ENCODE data around the gene KIF26A.

Gene KIF26A

DNA sequence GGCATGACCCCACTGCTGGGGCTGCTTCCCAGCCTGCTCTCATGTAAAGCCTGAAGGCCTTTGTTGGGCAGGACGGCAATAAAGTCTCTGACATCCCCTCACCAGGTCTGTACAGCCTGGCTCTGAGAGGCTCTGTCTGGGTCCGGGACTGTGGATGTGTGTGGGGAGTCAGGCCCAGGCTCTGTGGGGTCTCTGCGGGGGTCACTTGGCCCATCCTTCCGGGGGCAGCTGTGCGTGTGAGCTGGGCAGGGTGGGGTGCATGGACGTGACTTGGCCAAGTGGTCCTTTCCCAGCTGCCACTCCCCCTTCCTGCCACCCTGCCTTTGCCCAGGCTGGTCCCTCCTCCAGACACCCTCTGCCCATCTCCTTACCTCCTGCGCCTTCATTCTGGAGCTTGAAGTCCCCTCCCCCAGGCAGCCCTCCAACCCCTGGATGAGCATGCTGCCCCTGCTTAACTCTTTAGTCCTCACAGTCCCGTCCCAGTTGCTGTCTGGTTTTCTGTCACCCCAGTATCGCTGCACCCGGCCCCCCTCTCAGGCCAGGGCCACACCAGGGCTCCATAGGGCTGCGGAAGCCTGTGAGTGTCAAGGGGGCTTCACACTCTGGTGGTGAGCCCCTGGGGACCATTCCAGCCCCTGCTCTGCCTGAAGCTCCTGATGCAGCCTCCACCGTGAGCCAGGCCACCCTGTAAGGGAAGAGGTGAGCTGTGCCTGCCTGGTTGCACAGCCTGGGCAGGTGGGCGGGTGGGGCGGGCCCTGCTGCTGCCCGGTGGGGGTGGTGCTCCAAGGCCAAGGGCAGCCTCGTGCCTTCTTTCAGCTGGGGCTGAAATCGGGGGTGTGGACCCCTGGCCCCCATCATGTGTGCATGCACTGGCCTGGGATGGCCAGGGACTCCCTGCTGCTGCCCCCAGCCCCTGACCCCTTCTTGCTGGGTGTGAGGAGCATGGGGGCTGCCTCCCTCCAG lies 25.5 kb upstream of the KIF26A start:
- no peak for DNase-seq (ENCODE audit: low read depth in 1 of 2, low spot score in 1 of 2)

DNA sequence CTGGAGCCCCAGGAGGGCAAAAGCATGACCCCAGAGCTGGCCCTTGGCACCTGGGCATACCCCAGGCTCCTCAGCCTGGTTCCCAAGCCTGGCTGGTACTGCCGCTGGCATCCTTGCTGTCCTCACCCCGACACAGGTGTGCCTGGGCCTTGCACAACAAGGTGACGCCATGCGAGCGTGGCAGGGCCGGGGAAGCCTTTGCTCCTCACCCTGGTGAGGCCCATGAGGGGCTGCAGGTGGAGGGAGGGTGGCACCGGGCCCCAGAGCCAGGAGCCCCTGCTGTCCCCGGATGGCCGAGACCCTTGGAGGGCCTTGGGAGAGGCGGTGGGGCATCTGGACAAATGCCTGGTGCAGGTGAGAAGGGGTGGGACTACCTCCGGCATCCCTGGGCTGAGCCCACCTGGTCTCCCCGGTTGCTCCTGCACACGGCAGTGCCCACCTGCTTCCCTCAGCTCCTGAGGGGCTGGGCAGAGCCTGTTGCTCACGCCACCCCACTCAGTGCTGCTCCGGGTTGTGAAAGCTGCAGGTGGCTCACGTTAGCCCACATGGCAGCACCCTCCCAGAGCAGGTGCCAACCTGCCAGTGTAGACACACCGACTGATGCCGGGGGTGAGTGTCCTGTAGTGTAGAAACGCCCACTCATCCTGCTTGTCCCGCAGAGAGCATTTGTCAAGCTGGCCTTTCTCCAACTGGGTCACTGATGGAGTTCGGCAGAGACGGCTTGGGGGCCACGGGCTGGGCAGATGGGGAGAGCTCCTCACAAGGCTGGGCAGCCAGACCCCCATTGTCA lies 24.6 kb upstream of the KIF26A start:
- no peak for DNase-seq (ENCODE audit: low read depth in 1 of 2, low spot score in 1 of 2)

DNA sequence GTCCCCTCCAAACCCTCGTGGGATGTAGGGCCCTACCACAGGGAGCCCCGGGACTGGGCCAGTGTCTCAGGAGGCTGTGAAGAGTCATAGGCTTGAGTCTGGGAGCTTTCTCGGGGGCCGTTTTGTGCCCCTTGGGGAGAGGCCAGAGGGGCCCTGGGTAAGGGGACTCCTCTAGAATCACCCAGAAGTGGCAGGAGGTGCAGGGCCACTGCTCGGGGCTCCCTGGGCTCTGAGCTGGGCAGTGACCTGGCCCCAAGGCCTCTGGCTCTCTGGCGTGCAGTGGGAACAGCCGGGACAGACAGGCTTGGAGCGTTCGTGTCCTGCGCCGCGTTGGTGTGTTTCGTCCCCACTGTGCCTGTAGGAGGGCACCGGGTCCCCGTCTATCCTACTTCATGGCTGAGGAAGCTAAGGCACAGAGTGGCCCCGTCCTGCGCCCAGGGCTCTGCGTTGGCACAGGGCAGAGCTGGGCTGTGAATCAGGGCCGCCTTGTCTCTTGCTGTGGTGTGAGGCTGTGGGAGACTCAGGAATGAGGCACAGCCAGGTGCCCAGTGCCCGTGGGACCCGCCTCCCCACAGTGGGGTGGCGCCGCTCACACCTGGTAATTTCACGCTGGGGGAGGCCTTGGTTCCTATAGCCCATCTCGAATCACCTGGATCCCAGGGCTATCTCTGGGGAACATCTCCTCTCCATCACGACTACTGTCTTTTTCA lies 23.8 kb upstream of the KIF26A start:
- DNase-seq (ENCODE audit: low read depth in 1 of 2, low spot score in 1 of 2): no peak

DNA sequence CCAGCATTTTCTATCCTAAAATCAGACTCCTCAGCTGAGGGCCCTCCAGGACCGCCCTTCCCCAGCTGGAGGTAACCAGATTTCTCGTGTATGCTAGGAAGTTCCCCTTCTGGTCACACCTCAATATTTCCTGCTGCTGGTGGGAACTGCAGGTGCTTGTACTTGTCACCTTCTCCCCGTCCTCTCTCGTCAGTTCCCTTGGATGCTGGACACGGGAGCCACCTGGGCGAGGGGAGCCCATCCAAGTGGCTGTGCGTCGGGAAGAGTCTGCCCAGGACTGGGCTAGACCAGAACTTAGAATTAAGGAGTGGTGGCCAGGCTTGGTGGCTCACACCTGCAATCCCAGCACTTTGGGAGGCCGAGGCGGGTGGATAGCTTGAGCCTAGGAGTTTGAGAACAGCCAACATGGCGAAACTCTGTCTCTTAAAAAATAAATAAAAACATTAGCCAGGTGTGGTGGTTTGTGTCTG lies 23.2 kb upstream of the KIF26A start:
- no peak for DNase-seq (ENCODE audit: low read depth in 1 of 2, low spot score in 1 of 2)

DNA sequence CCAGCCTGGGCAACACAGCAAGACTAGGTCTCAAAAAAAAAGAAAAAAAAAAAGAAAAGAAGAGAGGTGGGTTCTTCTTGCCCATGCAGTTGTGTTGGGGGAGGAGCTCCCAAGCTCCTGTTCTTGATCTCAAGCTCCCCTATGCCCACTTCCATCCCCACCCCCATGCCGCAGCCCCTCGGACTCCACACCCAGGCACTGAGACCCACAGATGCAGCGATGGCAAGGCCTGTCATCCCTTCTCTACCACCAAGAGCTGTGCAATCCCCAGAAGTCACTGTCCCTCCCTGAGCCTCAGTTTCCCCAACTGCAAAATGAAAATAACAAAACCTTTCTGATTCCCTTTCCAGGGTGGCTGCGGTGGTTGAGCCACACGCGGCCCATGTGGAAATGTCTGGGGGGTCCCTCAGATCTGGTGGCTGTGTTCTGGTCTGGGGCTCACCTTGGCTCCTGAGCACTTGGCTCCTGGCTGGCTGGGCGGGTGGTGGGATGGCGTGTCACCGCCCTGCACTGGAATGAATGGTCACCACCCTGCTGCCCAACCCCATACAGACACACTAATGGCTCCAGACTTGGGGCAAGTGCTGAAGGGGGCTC lies 22.6 kb upstream of the KIF26A start:
- no peak for DNase-seq (ENCODE audit: low read depth in 1 of 2, low spot score in 1 of 2)

DNA sequence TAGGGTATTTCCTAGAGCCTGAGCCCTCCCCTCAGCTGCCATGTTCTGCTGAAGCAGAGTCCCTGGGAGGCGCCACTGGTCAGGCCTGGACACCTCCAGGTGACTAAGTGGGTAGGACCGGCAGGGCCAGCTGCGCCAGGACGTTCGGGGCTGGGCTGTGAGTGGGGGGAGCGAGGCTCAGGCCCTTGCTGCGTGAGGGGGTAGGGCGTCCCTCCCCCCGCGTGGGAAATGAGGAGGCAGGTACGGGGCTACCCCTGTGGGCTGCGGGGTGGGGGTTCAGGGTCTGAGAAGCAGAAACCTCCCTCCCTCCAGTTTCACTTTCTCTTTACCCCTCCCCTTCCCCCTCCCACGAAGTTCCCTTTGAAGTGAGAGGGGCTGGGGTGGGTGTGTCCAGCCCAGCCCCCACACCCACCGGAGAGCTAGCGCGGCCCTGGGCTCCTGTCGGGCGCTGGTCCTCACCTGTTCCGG lies 22.1 kb upstream of the KIF26A start:
- no peak for DNase-seq (ENCODE audit: low read depth in 1 of 2, low spot score in 1 of 2)

DNA sequence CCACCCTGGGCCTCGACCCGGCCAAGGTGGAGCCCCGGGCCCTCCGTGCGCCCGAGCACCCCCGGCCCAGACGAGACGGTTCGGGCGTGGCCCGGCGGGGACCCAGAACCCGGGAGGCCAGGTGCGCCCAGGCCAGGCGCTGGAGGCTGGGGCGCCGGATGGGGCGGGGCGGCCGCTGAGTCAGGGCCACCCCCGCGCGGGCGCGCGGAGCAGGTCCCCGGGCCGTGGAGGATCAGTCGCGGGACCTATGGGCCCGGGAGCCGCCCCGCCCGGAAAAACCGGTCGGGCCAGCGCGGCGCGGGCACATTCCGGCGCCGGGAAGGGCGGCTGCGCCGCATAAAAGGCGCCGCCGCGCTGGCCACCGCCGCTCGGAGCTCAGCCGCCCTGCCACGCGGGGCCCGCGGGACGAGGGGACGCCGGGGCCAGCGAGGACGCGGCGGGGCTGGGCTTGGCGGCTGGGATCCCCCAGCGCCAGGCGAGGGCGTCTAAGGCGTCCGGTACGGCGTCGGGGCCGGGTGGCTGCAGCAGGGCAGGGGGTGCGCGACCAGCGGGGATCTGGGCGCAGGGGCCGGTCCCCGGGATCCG lies 21.5 kb upstream of the KIF26A start:
- DNase-seq (ENCODE audit: low read depth in 1 of 2, low spot score in 1 of 2): no peak

DNA sequence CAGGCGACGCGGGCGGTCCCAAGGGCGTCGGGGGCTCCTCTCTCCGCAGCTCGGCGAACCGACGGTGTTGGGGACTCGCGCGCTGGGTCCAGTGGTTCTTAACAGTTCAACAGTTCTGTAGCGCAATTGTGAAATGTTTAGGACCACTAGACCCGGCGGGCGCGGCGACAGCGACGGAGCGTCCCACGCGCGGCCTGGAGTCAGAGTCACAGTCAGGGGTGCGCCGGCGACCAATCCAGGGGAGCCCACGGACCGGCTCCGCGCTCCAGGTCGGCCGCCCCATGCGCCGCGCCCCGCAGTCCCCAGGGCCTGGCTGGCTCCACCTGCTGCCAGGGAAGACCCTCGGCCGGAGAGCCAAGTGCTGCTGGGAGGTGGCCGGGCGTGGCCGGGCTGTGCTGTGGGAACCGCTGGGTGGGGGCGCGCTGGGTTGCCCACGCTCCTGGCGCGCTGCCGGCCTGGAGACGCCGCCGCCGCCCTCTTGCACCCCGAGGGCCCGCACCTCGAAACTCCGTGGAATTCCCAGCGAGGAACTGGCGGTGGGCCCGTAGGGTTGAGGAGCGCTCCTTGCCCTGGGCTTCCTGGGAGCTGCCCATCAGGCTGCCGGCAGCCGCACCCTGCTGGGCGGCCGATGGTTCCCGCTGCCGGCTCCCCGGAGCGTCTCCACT lies 20.9 kb upstream of the KIF26A start:
- no peak for DNase-seq (ENCODE audit: low read depth in 1 of 2, low spot score in 1 of 2)

DNA sequence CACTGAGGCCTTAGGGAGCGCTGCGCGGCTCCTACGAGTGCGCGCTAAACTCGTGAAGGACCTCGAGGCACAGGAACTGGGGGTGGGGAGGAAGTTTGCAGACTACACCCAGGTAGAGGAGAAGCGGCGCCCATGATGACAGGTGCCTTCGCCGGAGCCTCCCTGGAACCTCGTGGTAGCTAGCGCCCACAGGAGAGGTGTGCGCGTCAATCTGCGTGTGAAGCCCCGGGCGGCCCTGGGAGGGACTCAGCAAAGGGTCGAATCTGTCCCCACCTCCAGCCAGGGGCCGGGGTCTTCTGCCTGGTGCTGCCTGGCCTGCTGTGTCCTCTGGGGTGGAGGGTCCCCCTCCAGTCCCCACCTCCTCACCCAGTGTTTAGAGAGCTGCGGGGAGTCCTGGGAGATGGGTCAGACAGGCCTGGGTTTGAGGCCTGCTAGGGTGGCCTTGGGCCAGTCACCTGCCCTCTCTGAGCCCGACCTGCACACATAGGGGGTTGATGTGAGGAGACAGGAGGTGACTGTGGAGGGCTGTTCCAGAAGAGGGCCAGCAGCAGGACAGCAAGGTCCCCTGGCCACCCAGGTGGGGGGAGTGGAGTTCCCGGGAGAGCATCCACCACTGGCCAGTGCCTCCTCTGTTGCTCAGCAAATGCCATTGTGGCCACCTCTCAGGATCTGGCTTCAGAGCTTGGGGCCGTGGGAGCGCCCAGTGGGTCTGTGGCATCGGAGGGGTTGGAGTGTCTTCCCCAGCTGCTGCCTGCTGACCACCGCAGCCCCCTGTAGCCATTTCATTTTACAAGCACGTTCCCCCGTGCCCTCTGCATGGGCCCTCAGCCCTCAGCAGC lies 20.2 kb upstream of the KIF26A start:
- no peak for DNase-seq (ENCODE audit: low read depth in 1 of 2, low spot score in 1 of 2)

DNA sequence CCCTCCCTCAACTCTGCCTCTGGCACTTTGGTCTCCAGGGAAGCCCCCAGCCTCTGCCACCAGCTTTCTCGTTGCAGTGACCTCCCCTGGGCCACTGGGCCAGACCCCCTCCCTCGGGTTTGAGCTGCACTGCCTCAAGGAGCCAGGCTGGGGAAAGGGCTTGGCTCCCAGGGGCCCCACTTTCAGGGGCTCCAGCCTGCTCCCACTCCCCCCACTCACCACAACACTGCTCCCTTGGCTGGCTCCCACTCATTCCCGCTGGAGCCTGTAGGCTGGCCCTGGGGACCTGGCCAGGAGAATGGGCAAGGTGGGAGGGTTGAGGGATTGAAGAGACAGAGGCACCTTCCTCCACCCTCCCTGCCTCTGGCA lies 19.3 kb upstream of the KIF26A start:
- DNase-seq (ENCODE audit: low read depth in 1 of 2, low spot score in 1 of 2): no peak

DNA sequence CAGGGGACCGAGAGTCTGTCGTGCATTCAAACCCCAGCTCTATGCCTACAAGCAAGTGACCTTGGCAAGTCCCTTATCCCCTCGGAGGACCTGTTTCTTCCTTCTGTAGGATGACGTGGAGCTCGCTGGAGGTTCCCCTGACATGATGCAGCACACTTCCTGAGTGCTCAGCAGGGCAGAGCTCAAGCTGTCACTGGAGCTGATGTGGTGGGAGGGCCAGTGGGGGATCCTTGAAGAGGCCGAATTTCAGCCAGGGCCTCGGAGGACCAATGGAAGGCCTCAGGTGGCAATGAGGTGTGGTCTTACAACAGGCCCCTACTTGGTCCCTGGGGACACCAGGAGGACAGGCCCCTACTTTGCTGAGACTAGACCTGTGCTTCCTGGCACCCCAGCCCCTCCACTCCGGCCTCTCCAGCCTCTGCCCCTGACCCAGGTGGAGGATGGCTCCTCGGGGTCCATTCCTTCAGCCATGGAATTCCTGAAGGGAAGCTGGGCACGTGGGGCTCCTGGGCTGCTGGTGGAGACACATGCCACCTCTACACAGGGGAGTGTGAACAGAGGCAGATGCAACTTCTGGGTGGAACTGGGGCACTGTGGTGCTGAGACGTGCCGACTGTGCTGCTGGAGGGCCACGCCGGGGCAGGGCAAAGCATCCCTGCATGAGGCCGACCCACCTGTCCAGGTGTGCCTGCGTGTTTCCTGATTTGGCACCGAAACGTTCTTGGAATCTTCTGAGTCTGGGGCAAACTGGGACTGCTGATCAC lies 18.7 kb upstream of the KIF26A start:
- no peak for DNase-seq (ENCODE audit: low read depth in 1 of 2, low spot score in 1 of 2)

DNA sequence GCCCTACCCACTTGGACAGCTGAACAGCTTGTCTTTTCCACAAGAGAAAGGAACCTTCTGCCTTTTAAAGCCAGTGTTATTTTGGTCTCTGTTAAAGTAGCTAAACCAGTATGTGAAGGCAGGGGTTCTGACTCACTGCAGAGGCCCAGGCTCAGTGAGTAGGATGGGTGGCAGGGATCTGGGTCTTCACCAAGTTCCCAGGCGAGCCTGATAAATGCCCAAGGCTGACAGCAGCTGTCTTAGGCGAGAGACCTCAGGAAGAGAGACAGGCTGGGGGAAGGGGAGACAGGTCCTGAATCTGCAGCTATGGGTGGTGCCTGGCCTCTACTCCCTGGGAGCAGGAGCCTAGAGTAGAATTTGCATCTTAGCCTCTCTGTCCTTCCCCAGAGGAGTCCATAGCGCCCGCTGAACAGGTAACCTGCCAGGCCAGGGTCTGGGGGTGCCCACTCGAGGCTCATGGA lies 18.1 kb upstream of the KIF26A start:
- DNase-seq (ENCODE audit: low read depth in 1 of 2, low spot score in 1 of 2): no peak

DNA sequence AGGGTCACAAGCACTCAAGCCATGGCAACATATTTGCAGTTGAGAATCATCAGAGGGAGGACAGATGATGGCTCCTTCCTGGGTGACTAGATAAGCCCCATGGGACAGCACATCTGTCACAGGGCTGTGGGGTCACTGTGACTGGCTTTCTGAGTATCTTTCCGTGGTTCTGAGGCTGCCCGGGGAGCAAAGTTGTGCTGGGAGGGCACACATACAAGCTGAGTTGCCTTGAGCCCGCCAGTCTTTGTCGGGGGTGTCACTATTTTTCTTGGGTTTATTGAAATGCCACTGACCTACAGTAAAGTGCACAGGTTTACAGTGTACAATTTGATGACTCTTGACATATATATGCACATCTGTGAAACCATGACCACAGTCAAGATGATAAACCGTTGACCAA lies 17.2 kb upstream of the KIF26A start:
- DNase-seq (ENCODE audit: low read depth in 1 of 2, low spot score in 1 of 2): no peak

DNA sequence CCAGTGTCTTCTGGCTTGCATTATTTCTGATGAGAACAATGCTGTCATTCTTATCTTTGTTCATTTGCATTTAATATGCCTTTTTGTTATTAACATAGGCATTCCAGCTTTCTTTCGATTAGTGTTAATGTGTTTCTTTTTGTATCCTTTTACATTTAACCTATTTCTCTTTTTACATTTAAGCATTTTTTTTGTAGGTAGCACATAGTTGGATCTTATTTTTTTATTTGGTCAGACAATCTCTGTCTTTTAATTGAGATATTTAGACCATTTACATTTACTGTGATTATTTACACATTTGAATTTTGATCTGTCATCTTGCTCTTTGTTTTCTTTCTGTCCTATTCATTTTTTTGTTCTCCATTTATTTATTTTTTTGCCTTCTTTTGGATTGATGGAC lies 14.5 kb upstream of the KIF26A start:
- no peak for DNase-seq (ENCODE audit: low read depth in 1 of 2, low spot score in 1 of 2)

DNA sequence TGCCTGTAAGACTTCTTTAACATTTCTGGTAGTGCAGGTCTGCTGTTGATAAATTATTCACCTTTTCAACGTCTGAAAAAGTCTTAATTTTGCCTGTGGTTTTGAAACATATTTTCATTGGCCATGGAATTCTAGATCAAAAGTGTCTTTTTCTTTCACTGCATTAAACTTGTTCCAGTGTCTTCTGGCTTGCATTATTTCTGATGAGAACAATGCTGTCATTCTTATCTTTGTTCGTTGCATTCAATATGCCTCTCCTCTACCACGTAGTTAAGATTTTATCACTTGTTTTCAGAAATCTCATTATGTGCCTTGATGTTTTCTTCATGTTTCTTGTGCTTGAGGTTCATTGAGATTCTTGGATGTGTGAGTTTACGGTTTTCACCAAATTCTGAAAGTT lies 13.4 kb upstream of the KIF26A start:
- no peak for DNase-seq (ENCODE audit: low read depth in 1 of 2, low spot score in 1 of 2)

DNA sequence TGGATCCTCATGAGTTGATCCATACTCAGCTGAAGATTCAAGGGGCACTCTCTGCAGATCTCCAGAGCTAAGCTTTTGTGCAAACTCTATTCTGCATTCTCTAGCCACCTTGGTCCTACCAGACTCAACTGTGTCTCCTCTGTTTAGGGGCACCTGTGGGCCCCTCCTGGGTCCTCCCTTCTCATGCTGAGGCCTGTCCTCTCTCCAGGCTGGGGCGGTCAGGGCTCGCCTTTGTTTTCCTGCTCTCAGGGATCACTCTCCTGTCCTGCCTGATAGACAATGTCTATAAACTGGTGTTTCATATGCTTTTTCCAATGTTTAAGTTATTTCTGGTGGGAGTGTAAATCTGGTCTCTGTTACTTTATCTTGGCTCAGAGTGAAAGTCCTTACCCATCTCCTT lies 11.6 kb upstream of the KIF26A start:
- no peak for DNase-seq (ENCODE audit: low read depth in 1 of 2, low spot score in 1 of 2)

DNA sequence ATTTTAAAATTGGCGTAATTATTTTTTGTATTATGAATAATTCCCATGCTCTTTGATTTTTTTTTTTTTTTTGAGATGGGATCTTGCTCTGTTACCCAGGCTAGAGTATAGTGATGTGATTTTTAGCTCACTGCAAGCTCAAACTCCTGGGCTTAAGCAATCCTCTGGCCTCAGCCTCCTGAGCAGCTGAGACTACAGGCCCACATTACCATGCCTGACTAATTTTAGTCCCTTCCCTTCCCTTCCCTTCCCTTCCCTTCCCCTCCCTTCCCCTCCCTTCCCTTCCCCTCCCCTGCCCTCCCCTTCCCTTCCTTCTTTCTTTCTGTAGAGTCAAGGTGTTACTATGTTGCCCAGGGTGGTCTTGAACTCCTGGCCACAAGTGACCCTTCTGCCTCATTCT lies 9.4 kb upstream of the KIF26A start:
- DNase-seq (ENCODE audit: low read depth in 1 of 2, low spot score in 1 of 2): no peak

DNA sequence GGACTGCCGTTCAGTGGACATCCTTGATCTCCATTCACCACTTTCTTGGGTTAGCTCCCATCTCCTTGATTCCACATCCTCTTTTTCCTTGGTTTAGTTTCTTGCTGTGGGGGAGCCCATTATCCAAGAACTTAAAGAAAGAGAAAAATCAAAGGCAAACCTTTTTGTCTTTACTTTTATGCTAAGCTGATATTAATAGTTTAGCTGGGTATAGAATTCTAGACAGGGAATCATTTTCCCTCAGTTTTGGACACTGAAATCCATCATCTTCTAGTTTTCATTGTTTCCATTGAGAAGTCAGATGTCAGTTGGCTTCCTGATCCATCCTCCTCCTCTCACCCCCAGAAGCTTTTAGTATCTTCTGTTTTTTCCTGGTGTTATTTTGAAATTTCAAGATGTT lies 8.8 kb upstream of the KIF26A start:
- no peak for DNase-seq (ENCODE audit: low read depth in 1 of 2, low spot score in 1 of 2)

Measured in stimulated activated CD4-positive, alpha-beta T cell treated with anti-CD3 and anti-CD28 coated beads, Interleukin-15, amount 100 ng/mL, for 1 hour (primary cell).